B cell (primary cell): ENCODE results near the gene VAPB. TPM values are rescaled to one million over a fixed set of nuclear protein-coding genes. Genes with fewer than 3 reads are reported as not detected.

Source experiments
- ATAC-seq: fragments of 200-7000 bp; cut with Tn5 transposase; one replicate; pipeline ENCODE4 v1.10.0; 2021; ENCODE audit warnings: low read depth, mild to moderate bottlenecking, moderate number of reproducible peaks, moderate library complexity
- CTCF ChIA-PET: fragments of 350-600 bp; sonication (Branson Sonifier 250); formaldehyde crosslinking; loops from one replicate; lab custom pipeline; 2021; ENCODE audit warnings: antibody characterized with exemption, inconsistent platforms; lab: Charles Lee
- POLR2A ChIA-PET: fragments of 350-600 bp; sonication (Branson Sonifier 250); formaldehyde crosslinking; loops from one replicate; lab custom pipeline; 2021; ENCODE audit warnings: antibody characterized with exemption; lab: Charles Lee
- DNase-seq: peaks from one replicate; pipeline ENCODE4 v3.0.0; 2013
- H2AFZ ChIP-seq: 2 replicates; pipeline ENCODE4 v1.6.1; 2012; ENCODE audit warnings: mild to moderate bottlenecking, low read depth, low read length; ENCODE audit not compliant: insufficient read depth, poor library complexity, severe bottlenecking
- H3K27ac ChIP-seq, 2 donors: 1 replicate in 1 of 2; 2 replicates in 1 of 2; pipeline ENCODE4 v1.5.1; 2012 to 2013; ENCODE audit warnings: low read length in 2 of 2, mild to moderate bottlenecking in 2 of 2, moderate library complexity in 1 of 2
- H3K27me3 ChIP-seq, 4 experiments: fragments of 200-600 bp in 1 of 4; sonication (generic) in 1 of 4; replicated peaks in 1 of 4; 1 replicate in 2 of 4; 2 replicates in 2 of 4; pipeline versions ENCODE4 v1.6.1 to v1.7.0; 2013 to 2016; ENCODE audit warnings: low read length in 3 of 4, mild to moderate bottlenecking in 2 of 4, mixed read lengths in 1 of 4, moderate library complexity in 1 of 4; ENCODE audit not compliant: insufficient read depth in 4 of 4, control insufficient read depth in 3 of 4; ENCODE audit errors: control extremely low read depth in 1 of 4
- H3K36me3 ChIP-seq, 2 experiments: replicated peaks in 1 of 2; 1 replicate in 1 of 2; 2 replicates in 1 of 2; pipeline versions ENCODE4 v1.6.1 to v1.7.1; 2013; ENCODE audit warnings: low read length in 1 of 2; ENCODE audit not compliant: insufficient read depth in 2 of 2, control insufficient read depth in 1 of 2; ENCODE audit errors: control extremely low read depth in 1 of 2, extremely low read depth in 1 of 2
- H3K4me1 ChIP-seq, 2 donors: fragments of 200-600 bp in 1 of 2; sonication (generic) in 1 of 2; 1 replicate in 1 of 2; 2 replicates in 1 of 2; pipeline versions ENCODE4 v1.5.1 to v1.6.1; 2013 to 2017; ENCODE audit warnings: low read length in 2 of 2; ENCODE audit not compliant: control insufficient read depth in 2 of 2, insufficient read depth in 2 of 2
- H3K4me2 ChIP-seq: replicated peaks from 2 replicates; pipeline ENCODE3; 2012; ENCODE audit warnings: mild to moderate bottlenecking, low read depth, low read length; ENCODE audit not compliant: poor library complexity, severe bottlenecking
- H3K4me3 ChIP-seq, 5 experiments: fragments of 200-600 bp in 1 of 5; sonication (generic) in 1 of 5; 1 replicate in 3 of 5; 2 replicates in 2 of 5; pipeline versions ENCODE4 v1.5.1 to v1.7.0; 2011 to 2016; ENCODE audit warnings: low read length in 4 of 5, mild to moderate bottlenecking in 4 of 5, low read depth in 2 of 5, control low read depth in 1 of 5, moderate library complexity in 1 of 5; ENCODE audit not compliant: insufficient read depth in 1 of 5; ENCODE audit errors: control extremely low read depth in 1 of 5, extremely low read depth in 1 of 5
- H3K79me2 ChIP-seq: fragments of 200-600 bp; sonication (generic); one replicate; pipeline ENCODE4 v1.6.0; 2016; ENCODE audit warnings: low read length; ENCODE audit not compliant: control insufficient read depth, insufficient read depth
- H3K9ac ChIP-seq: fragments of 200-600 bp; sonication (generic); 2 replicates; pipeline ENCODE4 v1.6.1; 2017; ENCODE audit warnings: mild to moderate bottlenecking, low read length, moderate library complexity
- H3K9me3 ChIP-seq, 3 donors: one replicate each; pipeline versions ENCODE4 v1.6.1 to v1.7.1; 2013; ENCODE audit warnings: low read length in 2 of 3; ENCODE audit not compliant: control insufficient read depth in 2 of 3, insufficient read depth in 1 of 3; ENCODE audit errors: control extremely low read depth in 1 of 3
- H4K20me1 ChIP-seq: 2 replicates; pipeline ENCODE4 v1.6.0; 2012; ENCODE audit warnings: mild to moderate bottlenecking, low read length; ENCODE audit not compliant: insufficient read depth, control insufficient read depth, poor library complexity, severe bottlenecking
- H3K27ac Mint-ChIP-seq: one replicate; pipeline ENCODE4 v1.8.0; 2021; ENCODE audit warnings: mixed read lengths
- H3K27me3 Mint-ChIP-seq: one replicate; pipeline ENCODE4 v1.8.0; 2021; ENCODE audit warnings: mixed read lengths
- H3K4me1 Mint-ChIP-seq: one replicate; pipeline ENCODE4 v1.8.0; 2021; ENCODE audit warnings: mixed read lengths
- H3K4me3 Mint-ChIP-seq: one replicate; pipeline ENCODE4 v1.8.0; 2021; ENCODE audit warnings: mixed read lengths
- H3K9me3 Mint-ChIP-seq: one replicate; pipeline ENCODE4 v1.8.0; 2022; ENCODE audit warnings: mixed read lengths; ENCODE audit not compliant: insufficient read depth
- EZH2 ChIP-seq: IDR thresholded peaks from 2 replicates; pipeline ENCODE4 v1.6.1; 2012; ENCODE audit warnings: borderline replicate concordance, low read depth, mild to moderate bottlenecking, moderate library complexity, low read length; ENCODE audit not compliant: insufficient read depth, poor library complexity, severe bottlenecking
- WGBS: methylation state at CpG from one replicate; pipeline ENCODE4 v1.1.5; 2013; ENCODE audit warnings: missing lambda C conversion rate; ENCODE audit not compliant: insufficient coverage; 5-methylcytosine and 5-hydroxymethylcytosine counted together
- intact Hi-C: fragments of 100-400 bp; cut with micrococcal nuclease; formaldehyde crosslinking; loops from one replicate; pipeline ENCODE4 v1.10.0; 2022
- polyA plus RNA-seq: library from polyadenylated mRNA; depleted of rRNA; stranded (reverse); fragments of >200 nt; gene quantifications from 2 replicates; pipeline ENCODE4 v1.2.3, GENCODE V29; 2012
- total RNA-seq, 2 donors: library from RNA; stranded (reverse); fragments of 120-200 nt in 1 of 2; gene quantifications; 1 replicate in 1 of 2; 2 replicates in 1 of 2; pipeline versions ENCODE4 v1.2.3 to v1.2.4, GENCODE V29; 2013 to 2022
- TF ChIP-seq, protein P1 (sequence below): fragments of 200-600 bp; IDR thresholded peaks from one replicate; pipeline ENCODE4 v1.8.0; 2022; ENCODE audit warnings: antibody characterized with exemption, mild to moderate bottlenecking

The VAPB gene
- total and polyA plus RNA-seq, 2 donors (not counting 1 experiment from before 2014, with no cell fraction given), result 19.5 to 26.4 TPM

GRCh38 chr20:58441723-58442122 is 52.7 kb downstream of the VAPB start:
- intact Hi-C loops, result no loop called here
- no peak overlapping the region for H3K9ac ChIP-seq
- no peak overlapping the region for H3K4me3 ChIP-seq
- H3K9me3 ChIP-seq, result no peaks in the 10 kb centered on the region
- H3K4me1 ChIP-seq, result peaks cover 4 to 9% of the 10 kb centered on the region in 2 donors
- peaks cover 47% of the 10 kb centered on the region for H4K20me1 ChIP-seq
- ATAC-seq (no peak), DNase-seq (no peak)
- CTCF ChIA-PET, result no interaction called here
- no peaks in the 10 kb centered on the region for H3K27me3 Mint-ChIP-seq
- H3K27ac Mint-ChIP-seq, result no peak overlapping the region
- POLR2A ChIA-PET, result no interaction called here
- peaks cover 19% of the 10 kb centered on the region for H3K4me1 Mint-ChIP-seq
- H3K27ac ChIP-seq, result no peak overlapping the region
- H3K4me3 Mint-ChIP-seq, result no peak overlapping the region
- H3K27me3 ChIP-seq, result no peaks in the 10 kb centered on the region
- TF ChIP-seq, protein P1, sequence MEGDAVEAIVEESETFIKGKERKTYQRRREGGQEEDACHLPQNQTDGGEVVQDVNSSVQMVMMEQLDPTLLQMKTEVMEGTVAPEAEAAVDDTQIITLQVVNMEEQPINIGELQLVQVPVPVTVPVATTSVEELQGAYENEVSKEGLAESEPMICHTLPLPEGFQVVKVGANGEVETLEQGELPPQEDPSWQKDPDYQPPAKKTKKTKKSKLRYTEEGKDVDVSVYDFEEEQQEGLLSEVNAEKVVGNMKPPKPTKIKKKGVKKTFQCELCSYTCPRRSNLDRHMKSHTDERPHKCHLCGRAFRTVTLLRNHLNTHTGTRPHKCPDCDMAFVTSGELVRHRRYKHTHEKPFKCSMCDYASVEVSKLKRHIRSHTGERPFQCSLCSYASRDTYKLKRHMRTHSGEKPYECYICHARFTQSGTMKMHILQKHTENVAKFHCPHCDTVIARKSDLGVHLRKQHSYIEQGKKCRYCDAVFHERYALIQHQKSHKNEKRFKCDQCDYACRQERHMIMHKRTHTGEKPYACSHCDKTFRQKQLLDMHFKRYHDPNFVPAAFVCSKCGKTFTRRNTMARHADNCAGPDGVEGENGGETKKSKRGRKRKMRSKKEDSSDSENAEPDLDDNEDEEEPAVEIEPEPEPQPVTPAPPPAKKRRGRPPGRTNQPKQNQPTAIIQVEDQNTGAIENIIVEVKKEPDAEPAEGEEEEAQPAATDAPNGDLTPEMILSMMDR, result no peak
- no peak for TF ChIP-seq EZH2
- H3K9me3 Mint-ChIP-seq, result no peaks in the 10 kb centered on the region
- H3K4me2 ChIP-seq, result no peak overlapping the region
- peaks cover 0 to 63% of the 10 kb centered on the region in 2 experiments for H3K36me3 ChIP-seq
- H2AFZ ChIP-seq, result no peak overlapping the region
- peaks cover 21% of the 10 kb centered on the region for H3K79me2 ChIP-seq

- no peak overlapping the region for H3K4me3 Mint-ChIP-seq
- WGBS, result 100% methylated on average over 3 of the region's 5 CpGs
- H3K4me2 ChIP-seq, result no peak overlapping the region
- intact Hi-C loops, result no loop called here
- H2AFZ ChIP-seq, result no peak overlapping the region
- H3K9me3 Mint-ChIP-seq, result no peaks in the 10 kb centered on the region
- peaks cover 21% of the 10 kb centered on the region for H4K20me1 ChIP-seq
- H3K9ac ChIP-seq, result no peak overlapping the region
- H3K27me3 ChIP-seq, result no peaks in the 10 kb centered on the region
- no peak overlapping the region for H3K27ac ChIP-seq
- peaks cover 4% of the 10 kb centered on the region for H3K4me1 Mint-ChIP-seq
- peaks cover 8% of the 10 kb centered on the region for H3K79me2 ChIP-seq
- H3K9me3 ChIP-seq, result no peaks in the 10 kb centered on the region
- H3K36me3 ChIP-seq, result peaks cover 0 to 45% of the 10 kb centered on the region in 2 experiments
- TF ChIP-seq EZH2, result no peak
- TF ChIP-seq, protein P1, result no peak
- no peak overlapping the region for H3K4me3 ChIP-seq
- ChIA-PET CTCF (interaction anchor here (4.3 kb wide), 1 partner anchor 210 kb away, joined by 45 read pairs; no protein-coding TSS in a partner anchor), POLR2A (no interaction called here)
- DNase-seq (no peak), ATAC-seq (no peak)
- peaks cover 0 to 3% of the 10 kb centered on the region in 2 donors for H3K4me1 ChIP-seq
- H3K27me3 Mint-ChIP-seq, result no peaks in the 10 kb centered on the region
- H3K27ac Mint-ChIP-seq, result no peak overlapping the region
Measured at GRCh38 chr20:58444746-58445255, 55.8 kb downstream of the VAPB start.
